Midbrain (tissue), 1 donor: Measurements from ENCODE around the gene TAF11L11.
"Not testable (repeated sequence)": the region's sequence is repeated elsewhere in the genome, so short reads cannot be mapped to it uniquely, and the experiment has no call there.

Experiments
- DNase-seq: peaks from one replicate; lab custom pipeline; 2025; lab: John Stamatoyannopoulos, UW

Gene TAF11L11

DNA sequence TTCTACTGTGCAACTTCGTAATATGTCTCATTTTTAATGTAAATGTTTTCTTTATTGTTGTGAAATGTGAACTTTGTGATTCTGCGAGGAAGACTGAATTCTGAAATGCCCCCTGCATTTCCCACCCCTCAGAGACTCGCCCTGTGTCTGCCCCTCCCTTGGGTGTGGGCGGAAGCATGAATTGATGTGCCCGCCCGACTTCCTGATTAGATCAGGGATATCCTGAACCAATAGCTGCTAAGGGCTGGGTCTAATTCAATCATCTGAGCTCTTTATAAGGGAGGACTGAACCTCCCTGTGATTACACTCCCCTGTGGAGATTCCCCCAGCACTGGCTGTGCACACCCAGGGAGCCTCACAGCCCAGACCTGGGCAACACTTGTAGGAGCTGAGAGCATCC, at the start of gene TAF11L11:
TSS of gene TAF11L11 (plus strand) at position 304 of the 400 bp plus-strand sequence.
- DNase-seq = not testable (repeated sequence)

- DNase-seq = not testable (repeated sequence)
Observed at GRCh38 chr5:17585658-17586057, 18.3 kb upstream of the TAF11L11 start, which contains the start of gene TAF11L7. Gene TAF11L7, minus strand, starts transcription at chr5:17585758.

GRCh38 chr5:17590860-17591259, 13.1 kb upstream of the TAF11L11 start, which contains the start of gene TAF11L8:
Gene TAF11L8, minus strand, starts transcription at chr5:17590960.
- not testable (repeated sequence) for DNase-seq

DNA sequence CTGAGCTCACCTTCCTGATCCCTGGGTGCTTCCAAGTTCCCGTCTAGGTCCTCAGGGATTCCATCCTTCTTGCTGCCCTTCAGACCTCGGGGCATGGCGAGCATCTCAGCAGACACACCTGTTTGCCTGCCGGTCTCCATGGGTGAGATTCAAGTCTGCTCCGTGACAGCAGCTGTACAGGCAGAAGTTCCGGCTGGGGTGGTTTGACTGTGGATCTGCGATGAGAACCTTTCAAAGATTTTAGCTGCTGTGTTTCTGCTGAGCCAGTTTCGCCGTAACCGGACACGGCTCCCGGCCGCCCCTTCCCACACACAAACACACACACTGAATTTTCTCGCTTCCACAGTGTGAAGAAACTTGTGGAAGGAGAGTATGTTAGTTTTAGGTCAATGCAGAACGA, 9.7 kb upstream of the TAF11L11 start, which contains the start of gene TAF11L9:
TSS of gene TAF11L9 (minus strand) at position 140 of the 400 bp plus-strand sequence.
- DNase-seq = not testable (repeated sequence)

DNA sequence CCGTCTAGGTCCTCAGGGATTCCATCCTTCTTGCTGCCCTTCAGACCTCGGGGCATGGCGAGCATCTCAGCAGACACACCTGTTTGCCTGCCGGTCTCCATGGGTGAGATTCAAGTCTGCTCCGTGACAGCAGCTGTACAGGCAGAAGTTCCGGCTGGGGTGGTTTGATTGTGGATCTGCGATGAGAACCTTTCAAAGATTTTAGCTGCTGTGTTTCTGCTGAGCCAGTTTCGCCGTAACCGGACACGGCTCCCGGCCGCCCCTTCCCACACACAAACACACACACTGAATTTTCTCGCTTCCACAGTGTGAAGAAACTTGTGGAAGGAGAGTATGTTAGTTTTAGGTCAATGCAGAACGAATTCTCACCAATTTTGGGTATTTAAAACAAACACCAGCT, 6.3 kb upstream of the TAF11L11 start, which contains the start of gene TAF11L10:
TSS of gene TAF11L10 (minus strand) at position 101 of the 400 bp plus-strand sequence.
- DNase-seq = not testable (repeated sequence)

DNA sequence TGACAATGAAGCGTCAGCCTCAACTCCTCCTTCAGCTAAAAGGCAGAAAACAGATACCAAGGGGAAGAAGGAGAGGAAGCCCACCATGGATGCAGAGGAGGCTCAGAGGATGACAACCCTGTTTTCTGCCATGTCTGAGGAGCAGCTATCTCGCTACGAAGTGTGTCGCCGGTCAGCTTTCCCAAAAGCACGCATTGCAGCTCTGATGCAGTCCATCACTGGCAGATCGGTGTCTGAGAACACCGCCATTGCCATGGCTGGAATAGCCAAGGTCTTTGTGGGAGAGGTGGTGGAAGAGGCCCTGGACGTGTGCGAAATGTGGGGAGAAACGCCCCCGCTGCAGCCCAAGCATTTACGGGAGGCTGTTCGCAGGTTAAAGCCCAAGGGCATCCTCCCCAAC, 968 bp downstream of the TAF11L11 start:
- no peak for DNase-seq

GRCh38 chr5:17607461-17607860, 3.5 kb downstream of the TAF11L11 start:
- DNase-seq = not testable (repeated sequence)

GRCh38 chr5:17610092-17610491, 6.1 kb downstream of the TAF11L11 start, which contains the start of gene TAF11L12:
Gene TAF11L12, plus strand, starts transcription at chr5:17610392.
- not testable (repeated sequence) for DNase-seq

DNA sequence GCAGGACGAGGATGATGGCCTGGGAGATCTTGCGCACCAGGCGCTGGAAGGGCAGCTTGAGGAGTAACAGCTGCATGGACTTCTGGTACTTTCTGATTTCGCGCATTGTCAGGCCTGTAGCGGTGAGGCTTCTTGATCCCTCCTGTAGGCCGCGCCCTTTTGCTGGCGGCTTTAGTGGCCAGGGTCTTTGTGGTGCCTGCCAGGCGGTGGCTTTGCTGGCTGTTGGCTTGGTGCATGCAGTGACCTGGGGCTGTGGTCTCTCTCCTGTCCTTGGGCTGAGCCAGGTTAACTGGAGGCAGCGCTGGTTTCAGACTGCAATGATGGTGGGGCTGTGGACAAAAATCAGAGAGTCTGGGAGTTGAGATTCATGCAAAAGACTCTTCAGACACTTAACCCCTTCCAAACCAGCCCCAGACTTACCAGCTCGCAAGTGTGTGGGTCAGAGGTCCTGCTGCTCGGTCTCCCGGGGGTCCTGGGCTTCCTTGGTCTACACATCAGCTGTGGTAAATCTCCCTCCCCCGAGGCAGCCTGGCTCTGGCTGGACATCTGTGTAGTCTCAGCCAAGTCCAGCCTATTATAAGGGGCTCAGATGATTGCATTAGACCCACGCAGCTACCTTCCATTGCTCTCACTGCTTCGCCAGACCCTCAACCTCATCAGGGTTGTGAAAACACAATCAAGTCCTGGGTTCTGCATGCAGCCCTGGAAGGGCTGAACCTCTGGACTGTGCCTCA, 11.1 kb downstream of the TAF11L11 start:
- no peak for DNase-seq

DNA sequence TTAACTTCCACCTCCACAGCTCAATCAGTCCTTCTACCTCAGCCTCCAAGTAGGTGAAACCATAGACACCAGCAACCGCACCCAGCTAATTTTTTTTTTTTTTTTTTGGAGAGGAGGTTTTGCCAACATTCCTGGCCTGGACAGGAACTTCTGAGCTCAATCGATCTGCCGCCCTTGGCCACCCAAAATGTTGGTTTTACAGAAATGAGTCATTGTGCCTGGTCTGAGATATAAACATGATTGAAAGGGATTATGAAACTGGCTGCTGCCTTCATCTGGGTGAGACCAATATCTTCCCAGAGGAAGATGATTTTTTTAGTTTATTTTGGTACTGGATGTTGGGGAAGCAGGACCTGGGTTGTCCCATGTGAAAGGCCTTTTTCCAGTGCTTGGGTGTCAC, 15.4 kb downstream of the TAF11L11 start:
- DNase-seq = no peak

GRCh38 chr5:17620627-17621026, 16.6 kb downstream of the TAF11L11 start:
- DNase-seq = no peak

DNA sequence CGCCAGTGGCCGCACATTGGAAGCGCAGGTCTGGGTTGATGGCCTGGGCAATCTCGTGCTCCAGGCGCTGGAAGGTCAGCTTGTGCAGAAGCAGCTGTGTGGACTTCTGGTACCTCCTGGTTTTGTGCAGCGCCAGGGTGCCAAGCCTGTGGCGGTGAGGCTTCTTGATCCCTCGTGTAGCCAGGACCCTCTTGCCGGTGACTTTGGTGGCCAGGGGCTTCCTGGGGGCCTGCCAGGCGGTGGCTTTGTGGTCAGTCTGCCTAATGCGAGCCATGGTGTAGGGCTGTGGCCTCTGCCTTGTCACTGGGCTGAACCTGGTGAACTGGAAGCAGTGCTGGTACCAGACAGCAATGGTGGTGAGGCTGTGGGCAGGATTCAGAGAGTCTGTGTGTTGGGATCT, 21.7 kb downstream of the TAF11L11 start:
- DNase-seq = no peak

DNA sequence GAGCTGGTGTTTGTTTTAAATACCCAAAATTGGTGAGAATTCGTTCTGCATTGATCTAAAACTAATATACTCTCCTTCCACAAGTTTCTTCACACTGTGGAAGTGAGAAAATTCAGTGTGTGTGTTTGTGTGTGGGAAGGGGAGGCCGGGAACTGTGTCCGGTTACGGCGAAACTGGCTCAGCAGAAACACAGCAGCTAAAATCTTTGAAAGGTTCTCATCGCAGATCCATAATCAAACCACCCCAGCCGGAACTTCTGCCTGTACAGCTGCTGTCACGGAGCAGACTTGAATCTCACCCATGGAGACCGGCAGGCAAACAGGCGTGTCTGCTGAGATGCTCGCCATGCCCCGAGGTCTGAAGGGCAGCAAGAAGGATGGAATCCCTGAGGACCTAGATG, 27.8 kb downstream of the TAF11L11 start, which contains the start of gene TAF11L13:
TSS of gene TAF11L13 (plus strand) at position 301 of the 400 bp plus-strand sequence.
- not testable (repeated sequence) for DNase-seq

DNA sequence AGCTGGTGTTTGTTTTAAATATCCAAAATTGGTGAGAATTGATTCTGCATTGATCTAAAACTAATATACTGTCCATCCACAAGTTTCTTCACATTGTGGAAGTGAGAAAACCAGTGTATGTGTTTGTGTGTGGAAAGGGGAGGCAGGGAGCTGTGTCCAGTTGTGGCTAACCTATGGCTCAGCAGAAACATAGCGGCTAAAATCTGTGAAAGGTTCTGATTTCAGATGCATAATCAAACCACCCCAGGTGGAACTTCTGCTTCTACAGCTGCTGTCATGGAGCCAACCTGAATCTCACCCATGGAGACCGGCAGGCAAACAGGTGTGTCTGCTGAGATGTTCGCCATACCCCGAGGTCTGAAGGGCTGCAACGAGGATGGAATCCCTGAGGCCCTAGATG, 30.2 kb downstream of the TAF11L11 start, which contains the start of gene TAF11L14:
TSS of gene TAF11L14 (plus strand) at position 301 of the 400 bp plus-strand sequence.
- DNase-seq = no peak

DNA sequence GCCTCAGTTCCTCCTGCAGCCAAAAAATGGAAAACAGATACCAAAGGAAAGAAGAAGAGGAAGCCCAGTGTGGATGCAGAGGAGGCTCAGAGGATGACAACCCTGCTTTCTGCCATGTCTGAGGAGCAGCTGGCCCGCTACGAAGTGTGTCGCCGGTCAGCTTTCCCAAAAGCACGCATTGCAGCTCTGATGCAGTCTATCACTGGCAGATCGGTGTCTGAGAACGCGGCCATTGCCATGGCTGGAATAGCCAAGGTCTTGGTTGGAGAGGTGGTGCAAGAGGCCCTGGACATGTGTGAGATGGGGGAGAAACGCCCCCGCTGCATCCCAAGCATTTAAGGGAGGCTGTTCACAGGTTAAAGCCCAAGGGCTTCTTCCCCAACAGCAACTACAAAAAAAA, 45.2 kb downstream of the TAF11L11 start:
- DNase-seq = not testable (repeated sequence)

- DNase-seq = not testable (repeated sequence)
Observed at GRCh38 chr5:17655201-17655759, 51.3 kb downstream of the TAF11L11 start.
